CD4-positive, alpha-beta T cell (primary cell): ENCODE results near the gene PLXNA1. TPM values are rescaled to one million over a fixed set of nuclear protein-coding genes. Genes with fewer than 3 reads are reported as not detected.

Experiments
- ATAC-seq: fragments of 200-7000 bp; cut with Tn5 transposase; one replicate; pipeline ENCODE4 v1.10.0; 2022; ENCODE audit warnings: mild to moderate bottlenecking; ENCODE audit not compliant: poor library complexity
- CTCF ChIA-PET: fragments of 350-600 bp; sonication (Branson Sonifier 250); formaldehyde crosslinking; loops from one replicate; lab custom pipeline; 2021; ENCODE audit warnings: antibody characterized with exemption, inconsistent platforms; lab: Charles Lee
- POLR2A ChIA-PET: fragments of 350-600 bp; sonication (Branson Sonifier 250); formaldehyde crosslinking; loops from one replicate; lab custom pipeline; 2021; ENCODE audit warnings: antibody characterized with exemption, inconsistent platforms; lab: Charles Lee
- DNase-seq, 14 experiments: peaks; one replicate each; pipeline ENCODE4 v3.0.0-alpha.2; 2013 to 2020; ENCODE audit warnings: mixed read lengths in 2 of 14
- H3K27ac ChIP-seq, 2 donors: one replicate each; pipeline versions ENCODE4 v1.5.1 to v1.7.0; 2013; ENCODE audit warnings: low read length in 2 of 2, low read depth in 1 of 2, mild to moderate bottlenecking in 1 of 2
- H3K27me3 ChIP-seq, 2 experiments: 1 replicate in 1 of 2; 2 replicates in 1 of 2; pipeline versions ENCODE4 v1.6.1 to v1.7.0; 2013; ENCODE audit warnings: low read length in 2 of 2, control low read depth in 1 of 2, mild to moderate bottlenecking in 1 of 2, moderate library complexity in 1 of 2; ENCODE audit not compliant: insufficient read depth in 2 of 2, control insufficient read depth in 1 of 2
- H3K36me3 ChIP-seq: one replicate; pipeline ENCODE4 v1.6.1; 2013; ENCODE audit warnings: low read length, control low read depth; ENCODE audit not compliant: insufficient read depth
- H3K4me1 ChIP-seq: one replicate; pipeline ENCODE4 v1.6.1; 2013; ENCODE audit warnings: low read length, control low read depth; ENCODE audit not compliant: insufficient read depth
- H3K4me3 ChIP-seq: one replicate; pipeline ENCODE4 v1.5.1; 2013; ENCODE audit warnings: mild to moderate bottlenecking, low read length, moderate library complexity
- H3K9me3 ChIP-seq, 2 experiments: 1 replicate in 1 of 2; 2 replicates in 1 of 2; pipeline versions ENCODE4 v1.6.1 to v1.7.0; 2013; ENCODE audit warnings: low read length in 2 of 2, mild to moderate bottlenecking in 2 of 2, control low read depth in 1 of 2, moderate library complexity in 1 of 2; ENCODE audit not compliant: control insufficient read depth in 1 of 2, insufficient read depth in 1 of 2
- H3K27ac Mint-ChIP-seq: one replicate; pipeline ENCODE4 v1.8.0; 2020; ENCODE audit warnings: mixed read lengths
- H3K27me3 Mint-ChIP-seq: one replicate; pipeline ENCODE4 v1.8.0; 2021; ENCODE audit warnings: mixed read lengths
- H3K36me3 Mint-ChIP-seq: one replicate; pipeline ENCODE4 v1.8.0; 2021; ENCODE audit warnings: low read depth, mixed read lengths
- H3K4me1 Mint-ChIP-seq: one replicate; pipeline ENCODE4 v1.8.0; 2021; ENCODE audit warnings: low read depth, mixed read lengths
- H3K4me3 Mint-ChIP-seq: one replicate; pipeline ENCODE4 v1.8.0; 2020; ENCODE audit warnings: mild to moderate bottlenecking, mixed read lengths
- H3K9me3 Mint-ChIP-seq: one replicate; pipeline ENCODE4 v1.8.0; 2020; ENCODE audit warnings: mixed read lengths
- CTCF ChIP-seq: fragments of 200-600 bp; IDR thresholded peaks from one replicate; pipeline ENCODE4 v1.8.0; 2022; ENCODE audit warnings: antibody characterized with exemption, mild to moderate bottlenecking
- intact Hi-C, 2 experiments: fragments of 100-400 bp; cut with DNase I in 1 of 2; cut with micrococcal nuclease in 1 of 2; formaldehyde crosslinking; loops; one replicate each; pipeline versions ENCODE4 v1.15.1 to v1.9.0; 2023 to 2025; cut with DNase I, micrococcal nuclease
- total RNA-seq, 174 experiments: library from RNA in 2 of 174; stranded (reverse) in 2 of 174; gene quantifications; one replicate each; pipeline ENCODE4 v1.2.3 and lab custom pipeline; 2021 to 2026

The PLXNA1 gene
- total RNA-seq, 2 experiments from 2014 or later = 9.8 to 10.6 TPM

GRCh38 chr3:126955004-126955790 is 27.7 kb upstream of the PLXNA1 start:
- H3K4me3 Mint-ChIP-seq = no peak overlapping the region
- CTCF ChIA-PET = no interaction called here

GRCh38 chr3:126956361-126956760 is 26.6 kb upstream of the PLXNA1 start:
- no peak overlapping the region for H3K27ac ChIP-seq
- Mint-ChIP-seq H3K4me3 (no peak overlapping the region), H3K27ac (no peak overlapping the region), H3K9me3 (no peaks in the 10 kb centered on the region), H3K36me3 (peaks cover 4% of the 10 kb centered on the region), H3K27me3 (no peaks in the 10 kb centered on the region), H3K4me1 (no peaks in the 10 kb centered on the region)
- ATAC-seq (no peak), DNase-seq (no peak)
- no peaks in the 10 kb centered on the region for H3K4me1 ChIP-seq
- intact Hi-C loops = no loop called here
- POLR2A ChIA-PET = no interaction called here
- no peaks in the 10 kb centered on the region for H3K9me3 ChIP-seq
- CTCF ChIA-PET = no interaction called here
- H3K36me3 ChIP-seq = no peaks in the 10 kb centered on the region
- no peaks in the 10 kb centered on the region for H3K27me3 ChIP-seq
- TF ChIP-seq CTCF = no peak
- H3K4me3 ChIP-seq = no peak overlapping the region

More at GRCh38 chr3:126955004-126955790, 27.7 kb upstream of the PLXNA1 start:
- POLR2A ChIA-PET = no interaction called here
- Mint-ChIP-seq H3K4me1 (no peaks in the 10 kb centered on the region), H3K36me3 (peaks cover 4% of the 10 kb centered on the region), H3K27ac (no peak overlapping the region), H3K9me3 (no peaks in the 10 kb centered on the region), H3K27me3 (no peaks in the 10 kb centered on the region)
- H3K4me3 ChIP-seq = no peak overlapping the region
- H3K36me3 ChIP-seq = no peaks in the 10 kb centered on the region
- no peak for DNase-seq
- intact Hi-C loops = no loop called here
- no peaks in the 10 kb centered on the region for H3K9me3 ChIP-seq
- no peak overlapping the region for H3K27ac ChIP-seq
- no peaks in the 10 kb centered on the region for H3K4me1 ChIP-seq
- H3K27me3 ChIP-seq = no peaks in the 10 kb centered on the region
- no peak for TF ChIP-seq CTCF
- no peak for ATAC-seq

GRCh38 chr3:126956866-126957650 is 25.9 kb upstream of the PLXNA1 start:
- intact Hi-C loops = no loop called here
- H3K27me3 ChIP-seq = no peaks in the 10 kb centered on the region
- H3K36me3 ChIP-seq = no peaks in the 10 kb centered on the region
- Mint-ChIP-seq H3K9me3 (no peaks in the 10 kb centered on the region), H3K4me3 (no peak overlapping the region), H3K27ac (no peak overlapping the region), H3K27me3 (no peaks in the 10 kb centered on the region), H3K36me3 (peaks cover 4% of the 10 kb centered on the region), H3K4me1 (no peaks in the 10 kb centered on the region)
- H3K27ac ChIP-seq = no peak overlapping the region
- DNase-seq (no peak), ATAC-seq (no peak)
- no peak for TF ChIP-seq CTCF
- no peaks in the 10 kb centered on the region for H3K9me3 ChIP-seq
- POLR2A ChIA-PET = no interaction called here
- no peak overlapping the region for H3K4me3 ChIP-seq
- no peaks in the 10 kb centered on the region for H3K4me1 ChIP-seq
- CTCF ChIA-PET = no interaction called here
